Vagina (tissue), 2 donors: ENCODE measurements around the gene VGLL2. TPM values are rescaled to one million over a fixed set of nuclear protein-coding genes. Genes with fewer than 3 reads are reported as not detected.
"Not testable (repeated sequence)": the region's sequence is repeated elsewhere in the genome, so short reads cannot be mapped to it uniquely, and the experiment has no call there.

Source experiments
- DNase-seq, 2 donors: peaks; one replicate each; pipeline ENCODE4 v3.0.0-alpha.2; 2017; ENCODE audit errors: extremely low spot score in 2 of 2
- H3K27ac ChIP-seq: fragments of 200-600 bp; sonication (generic); one replicate; pipeline ENCODE4 v1.5.1; 2019
- H3K27me3 ChIP-seq: fragments of 200-600 bp; sonication (generic); one replicate; pipeline ENCODE4 v1.5.1; 2019
- H3K36me3 ChIP-seq, 2 donors: fragments of 200-600 bp; sonication (generic); one replicate each; pipeline ENCODE4 v1.5.1; 2017 to 2019
- H3K4me1 ChIP-seq: fragments of 200-600 bp; sonication (generic); one replicate; pipeline ENCODE4 v1.5.1; 2019
- H3K4me3 ChIP-seq, 2 donors: fragments of 200-600 bp; sonication (generic); 1 replicate in 1 of 2; 2 replicates in 1 of 2; pipeline ENCODE4 v1.5.1; 2016 to 2019
- H3K9me3 ChIP-seq: fragments of 200-600 bp; sonication (generic); one replicate; pipeline ENCODE4 v1.5.1; 2019
- CTCF ChIP-seq, 3 experiments: fragments of 450-650 bp in 2 of 3; fragments of 200-600 bp in 1 of 3; sonication (generic) in 1 of 3; IDR thresholded peaks; one replicate each; pipeline ENCODE4 v1.5.1; 2017 to 2019; ENCODE audit warnings: antibody characterized with exemption in 3 of 3, mild to moderate bottlenecking in 2 of 3, moderate library complexity in 2 of 3
- POLR2A ChIP-seq, 2 donors: fragments of 450-650 bp; IDR thresholded peaks; one replicate each; pipeline ENCODE4 v1.6.1; 2017; ENCODE audit warnings: antibody characterized with exemption in 2 of 2, mild to moderate bottlenecking in 2 of 2, moderate library complexity in 2 of 2
- POLR2AphosphoS5 ChIP-seq, 2 donors: sonication (generic); formaldehyde crosslinking; IDR thresholded peaks; one replicate each; pipeline ENCODE4 v1.9.0; 2017; ENCODE audit warnings: antibody characterized with exemption in 2 of 2, mild to moderate bottlenecking in 2 of 2, low read depth in 1 of 2; ENCODE audit not compliant: insufficient read depth in 1 of 2
- intact Hi-C: fragments of 100-400 bp; cut with DNase I; formaldehyde crosslinking; loops from one replicate; pipeline ENCODE4 v1.15.1; 2023
- total RNA-seq: library from RNA; depleted of rRNA; stranded (reverse); fragments of >200 nt; gene quantifications from one replicate; pipeline ENCODE4 v1.2.3, GENCODE V29; 2016

Gene VGLL2
- total RNA-seq, 1 donor from 2014 or later = not detected

- H3K36me3 ChIP-seq = no peaks in the 10 kb centered on the region
- no peak overlapping the region for H3K4me3 ChIP-seq
- no peaks in the 10 kb centered on the region for H3K27me3 ChIP-seq
- TF ChIP-seq CTCF (IDR thresholded peaks at IDR 0.05) (no peak), POLR2A (IDR thresholded peaks at IDR 0.05) (no peak), POLR2AphosphoS5 (IDR thresholded peaks at IDR 0.05; ENCODE audit: insufficient read depth in 1 of 2, low read depth in 1 of 2) (no peak)
- no peaks in the 10 kb centered on the region for H3K4me1 ChIP-seq
- no peaks in the 10 kb centered on the region for H3K9me3 ChIP-seq
- H3K27ac ChIP-seq = no peak overlapping the region
- intact Hi-C loops = no loop called here
- no peak for DNase-seq
Measured at GRCh38 chr6:117237561-117237960, 27.8 kb upstream of the VGLL2 start.

GRCh38 chr6:117244571-117244970 lies 20.8 kb upstream of the VGLL2 start:
- H3K27me3 ChIP-seq, H3K4me3 ChIP-seq, DNase-seq, H3K27ac ChIP-seq, intact Hi-C loops, H3K4me1 ChIP-seq, H3K9me3 ChIP-seq, H3K36me3 ChIP-seq: not testable (repeated sequence)

- DNase-seq, H3K4me1 ChIP-seq, intact Hi-C loops, H3K27me3 ChIP-seq, H3K27ac ChIP-seq, H3K4me3 ChIP-seq, H3K36me3 ChIP-seq, H3K9me3 ChIP-seq: not testable (repeated sequence)
Measured at GRCh38 chr6:117244979-117245378, 20.4 kb upstream of the VGLL2 start.

- TF ChIP-seq POLR2A (IDR thresholded peaks at IDR 0.05) = no peak
- no peak for TF ChIP-seq CTCF (IDR thresholded peaks at IDR 0.05)
- no peak for TF ChIP-seq POLR2AphosphoS5 (IDR thresholded peaks at IDR 0.05; ENCODE audit: insufficient read depth in 1 of 2, low read depth in 1 of 2)
- Histone ChIP-seq H3K4me3 (no peak overlapping the region), H3K27ac (no peak overlapping the region), H3K4me1 (no peaks in the 10 kb centered on the region), H3K9me3 (no peaks in the 10 kb centered on the region), H3K27me3 (no peaks in the 10 kb centered on the region), H3K36me3 (no peaks in the 10 kb centered on the region)
- DNase-seq = no peak
- intact Hi-C loops = no loop called here
Measured at GRCh38 chr6:117253785-117254184, 11.6 kb upstream of the VGLL2 start.

- intact Hi-C loops = no loop called here
- no peak overlapping the region for H3K27ac ChIP-seq
- H3K36me3 ChIP-seq = no peaks in the 10 kb centered on the region
- peaks cover 26% of the 10 kb centered on the region for H3K4me1 ChIP-seq
- TF ChIP-seq POLR2AphosphoS5 (IDR thresholded peaks at IDR 0.05; ENCODE audit: insufficient read depth in 1 of 2, low read depth in 1 of 2) (no peak), POLR2A (IDR thresholded peaks at IDR 0.05) (no peak), CTCF (IDR thresholded peaks at IDR 0.05) (no peak)
- H3K27me3 ChIP-seq = peaks cover 5% of the 10 kb centered on the region
- no peak overlapping the region for H3K4me3 ChIP-seq
- no peak for DNase-seq
- no peaks in the 10 kb centered on the region for H3K9me3 ChIP-seq
Measured at GRCh38 chr6:117262799-117263198, 2.6 kb upstream of the VGLL2 start.

GRCh38 chr6:117263353-117263927 lies 1.9 kb upstream of the VGLL2 start:
- DNase-seq = no peak
- no peaks in the 10 kb centered on the region for H3K9me3 ChIP-seq
- TF ChIP-seq CTCF (IDR thresholded peaks at IDR 0.05) (no peak), POLR2A (IDR thresholded peaks at IDR 0.05) (no peak)
- H3K27me3 ChIP-seq = peaks cover 9% of the 10 kb centered on the region
- intact Hi-C loops = no loop called here
- H3K4me3 ChIP-seq = no peak overlapping the region
- H3K27ac ChIP-seq = no peak overlapping the region
- peaks cover 26% of the 10 kb centered on the region for H3K4me1 ChIP-seq
- H3K36me3 ChIP-seq = no peaks in the 10 kb centered on the region
